Stimulated activated CD4-positive, alpha-beta T cell treated with anti-CD3 and anti-CD28 coated beads, Interleukin-15, amount 100 ng/mL, for 1 hour (primary cell): ENCODE measurements around the gene SFTPB.
"Not testable (repeated sequence)": the region's sequence is repeated elsewhere in the genome, so short reads cannot be mapped to it uniquely, and the experiment has no call there.

Experiments used
- DNase-seq, 2 donors: peaks; one replicate each; pipeline ENCODE4 v3.0.0-alpha.2; 2020; ENCODE audit warnings: low read depth in 1 of 2, low spot score in 1 of 2

The SFTPB gene

DNA sequence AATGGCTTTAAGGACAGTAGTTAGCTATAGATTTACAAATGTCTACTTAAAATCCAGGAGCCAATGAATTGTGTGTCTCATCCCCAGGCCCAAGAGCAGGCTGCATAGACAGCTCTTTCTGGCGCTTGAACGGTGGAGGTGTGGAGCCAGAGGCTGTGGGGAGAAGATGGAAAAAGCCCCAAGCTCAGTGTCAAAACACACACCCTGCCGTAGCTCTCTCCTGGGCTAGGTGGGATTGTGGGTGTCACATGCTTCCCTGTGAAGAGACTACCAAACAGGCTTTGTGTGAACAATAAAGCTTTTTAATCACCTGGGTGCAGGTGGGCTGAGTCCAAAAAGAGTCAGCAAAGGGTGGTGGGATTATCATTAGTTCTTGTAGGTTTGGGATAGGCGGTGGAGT lies 10.6 kb downstream of the SFTPB start:
- DNase-seq, result not testable (repeated sequence)

DNA sequence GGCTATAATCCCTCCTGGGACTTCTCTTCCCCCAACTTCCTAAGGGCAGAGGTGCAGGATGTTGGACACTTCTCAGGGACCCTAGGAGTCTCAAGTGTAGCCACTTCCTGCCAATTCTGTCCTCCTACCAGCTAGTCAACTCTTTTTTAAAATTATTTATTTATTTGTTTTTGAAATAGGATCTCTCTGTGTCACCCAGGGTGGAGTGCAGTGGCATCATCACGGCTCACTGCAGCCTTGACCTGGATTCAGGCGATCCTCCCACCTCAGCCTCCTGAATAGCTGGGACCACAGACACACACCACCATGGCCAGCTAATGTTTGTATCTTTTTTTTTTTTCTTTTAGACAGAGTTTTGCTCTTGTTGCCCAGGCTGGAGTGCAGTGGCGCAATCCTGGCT lies 11.5 kb downstream of the SFTPB start:
- DNase-seq, result no peak

DNA sequence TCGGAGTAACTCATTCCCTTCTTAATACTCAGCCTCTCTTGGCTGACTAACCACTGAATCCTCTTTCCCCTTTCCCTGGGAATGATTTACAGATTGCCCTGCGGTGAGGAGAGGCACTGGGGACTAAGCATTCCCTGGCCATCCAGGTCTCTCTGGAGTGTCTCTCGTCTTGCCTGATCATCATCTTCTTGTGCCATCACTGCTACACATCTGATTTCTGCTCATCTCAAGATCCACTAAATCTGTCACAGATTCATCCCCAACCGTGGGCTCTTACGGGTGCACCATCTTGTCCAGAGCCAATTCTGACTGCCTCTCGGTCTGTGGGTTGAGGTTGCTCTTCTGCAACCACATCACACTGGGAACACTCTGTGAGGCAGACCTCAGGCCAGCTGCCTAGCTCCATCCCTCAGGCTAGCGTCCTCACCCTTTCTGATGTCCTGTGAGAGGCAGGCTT lies 12.0 kb downstream of the SFTPB start:
- DNase-seq, result no peak

DNA sequence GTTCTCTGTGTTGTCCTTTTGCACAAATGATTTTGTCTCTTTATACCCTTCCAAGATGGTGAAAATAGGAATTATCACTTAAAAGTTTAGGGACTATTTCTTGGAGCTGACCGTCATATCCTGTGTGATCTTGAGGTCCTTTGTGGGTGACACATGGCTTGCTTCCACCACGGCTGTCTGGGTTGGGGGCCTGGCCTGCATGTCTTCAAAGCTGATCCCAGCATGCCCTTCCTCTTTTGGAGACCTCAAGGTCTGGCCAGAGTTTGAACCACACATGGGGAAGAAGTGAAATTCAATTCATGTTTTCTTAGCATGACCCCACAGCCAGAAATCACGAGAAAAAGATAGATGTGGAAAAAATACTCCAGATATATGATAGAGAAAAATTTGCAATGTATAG lies 14.0 kb downstream of the SFTPB start:
- DNase-seq, result no peak

DNA sequence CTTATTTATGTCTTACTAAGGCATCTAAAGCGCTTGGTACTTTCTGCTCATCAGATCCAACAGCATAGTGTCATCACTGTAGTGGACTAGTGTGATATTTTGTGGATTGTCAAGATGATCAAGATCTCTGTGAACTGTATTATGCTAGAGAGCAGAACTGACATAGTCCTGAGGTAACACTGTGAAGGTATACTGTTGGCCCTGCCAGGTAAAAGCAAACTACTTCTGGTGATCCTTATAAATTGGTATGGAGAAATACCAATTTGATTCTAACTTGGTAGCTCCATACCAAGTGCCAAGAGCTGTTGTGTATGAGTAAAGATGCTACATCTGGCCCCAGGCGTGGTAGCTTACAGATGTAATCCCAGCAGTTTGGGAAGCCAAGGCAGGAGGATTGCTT lies 15.9 kb downstream of the SFTPB start:
- DNase-seq, result no peak

DNA sequence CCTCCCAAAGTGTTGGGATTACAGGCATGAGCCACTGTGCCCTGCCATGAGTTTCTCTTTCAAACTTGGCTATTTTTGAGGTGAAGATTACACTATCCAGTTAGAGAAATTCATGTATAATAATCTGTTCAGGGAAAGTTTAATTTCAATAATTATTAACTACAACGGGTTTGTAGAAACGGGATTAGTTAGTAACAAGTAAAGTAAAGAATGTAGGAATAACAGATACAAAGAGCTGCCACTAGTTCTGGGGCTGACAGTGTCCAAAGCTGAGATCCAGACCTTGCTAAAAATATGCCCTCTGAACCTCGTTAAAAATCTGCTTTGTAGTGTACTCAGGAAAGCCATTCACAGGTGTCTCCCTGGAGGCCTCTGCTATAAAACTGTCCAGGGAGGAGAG lies 16.9 kb downstream of the SFTPB start:
- no peak for DNase-seq

DNA sequence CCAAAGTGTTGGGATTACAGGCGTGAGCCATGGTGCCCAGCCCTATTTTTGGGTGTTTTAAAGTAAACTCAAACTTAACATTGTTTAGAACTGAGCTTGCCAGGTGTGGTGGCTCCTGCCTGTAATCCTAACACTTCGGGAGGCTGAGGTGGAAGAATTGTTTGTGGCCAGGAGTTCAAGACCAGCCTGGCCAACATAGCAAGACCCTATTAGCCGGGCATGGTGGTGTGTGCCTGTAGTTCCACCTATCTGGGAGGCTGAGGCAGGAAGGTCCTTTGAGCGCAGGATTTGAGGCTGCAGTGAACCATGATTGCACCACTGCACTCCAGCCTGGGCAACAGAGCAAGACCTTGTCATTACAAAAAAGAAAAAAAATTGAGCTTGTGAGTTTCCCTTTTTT lies 17.5 kb downstream of the SFTPB start:
- DNase-seq, result no peak

DNA sequence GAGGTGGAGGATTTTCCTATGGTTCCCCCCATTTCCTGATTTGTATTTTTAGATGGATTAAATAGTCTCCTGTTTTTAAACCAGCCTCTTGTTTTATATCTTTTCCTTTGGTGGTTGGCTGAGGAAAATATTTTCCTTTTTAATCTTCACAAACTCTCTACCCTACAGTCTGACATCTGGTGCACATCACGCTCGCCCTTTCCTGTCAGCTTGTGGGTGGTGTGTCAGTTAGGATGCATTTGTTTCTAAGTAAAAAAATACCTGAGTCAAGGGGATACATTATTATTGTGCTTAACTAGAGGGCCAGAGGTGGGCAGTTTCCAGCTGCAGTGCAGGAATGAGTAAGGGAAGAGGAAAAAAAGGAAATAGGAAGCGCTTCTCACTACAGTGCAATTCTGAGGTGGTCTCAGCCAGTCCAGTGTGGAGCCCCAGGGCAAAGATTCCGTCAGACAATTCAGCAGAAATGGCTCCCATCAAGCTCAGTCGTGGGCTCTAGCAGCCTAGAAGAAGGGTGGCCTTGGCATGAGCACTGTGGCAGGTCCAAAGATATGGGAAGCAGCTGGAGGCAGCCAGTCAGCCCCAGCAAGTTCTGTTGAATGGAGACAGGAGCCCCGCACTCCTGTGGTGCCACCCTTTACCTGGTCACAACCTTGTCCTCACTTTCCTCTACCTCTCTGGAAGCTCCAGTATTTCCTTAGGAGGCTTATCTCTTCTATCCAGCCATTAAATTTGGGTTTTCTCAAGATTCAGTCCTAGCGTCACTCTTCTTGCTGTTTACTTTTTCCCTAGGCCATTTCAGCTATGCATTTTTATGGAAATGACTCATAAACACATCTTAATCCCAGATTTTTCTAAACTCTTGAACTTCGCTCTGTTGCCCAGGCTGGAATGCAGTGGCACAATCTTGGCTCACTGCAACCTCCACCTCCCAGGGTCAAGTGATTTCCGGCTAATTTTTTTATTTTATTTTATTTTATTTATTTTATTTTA lies 18.5 kb downstream of the SFTPB start:
- DNase-seq, result no peak

DNA sequence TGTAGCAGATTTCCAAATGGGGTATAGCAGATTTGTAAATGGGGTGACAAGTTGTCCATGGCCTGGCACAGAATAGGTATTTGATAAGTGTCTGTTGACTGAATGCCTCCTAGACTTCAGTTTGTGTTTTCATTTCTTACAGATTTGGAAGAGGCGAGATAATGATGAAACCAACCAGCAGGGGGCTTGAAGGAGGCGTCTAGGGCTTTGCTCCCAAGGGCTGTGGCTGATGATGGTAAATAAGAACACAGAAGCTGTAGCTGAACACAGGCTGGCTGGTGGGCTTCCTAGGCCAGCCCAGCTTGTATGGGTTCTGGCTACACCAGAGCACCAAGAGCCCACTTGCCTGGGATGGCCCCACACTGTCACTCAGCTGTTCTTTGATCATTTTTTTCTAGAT lies 19.4 kb downstream of the SFTPB start:
- no peak for DNase-seq

DNA sequence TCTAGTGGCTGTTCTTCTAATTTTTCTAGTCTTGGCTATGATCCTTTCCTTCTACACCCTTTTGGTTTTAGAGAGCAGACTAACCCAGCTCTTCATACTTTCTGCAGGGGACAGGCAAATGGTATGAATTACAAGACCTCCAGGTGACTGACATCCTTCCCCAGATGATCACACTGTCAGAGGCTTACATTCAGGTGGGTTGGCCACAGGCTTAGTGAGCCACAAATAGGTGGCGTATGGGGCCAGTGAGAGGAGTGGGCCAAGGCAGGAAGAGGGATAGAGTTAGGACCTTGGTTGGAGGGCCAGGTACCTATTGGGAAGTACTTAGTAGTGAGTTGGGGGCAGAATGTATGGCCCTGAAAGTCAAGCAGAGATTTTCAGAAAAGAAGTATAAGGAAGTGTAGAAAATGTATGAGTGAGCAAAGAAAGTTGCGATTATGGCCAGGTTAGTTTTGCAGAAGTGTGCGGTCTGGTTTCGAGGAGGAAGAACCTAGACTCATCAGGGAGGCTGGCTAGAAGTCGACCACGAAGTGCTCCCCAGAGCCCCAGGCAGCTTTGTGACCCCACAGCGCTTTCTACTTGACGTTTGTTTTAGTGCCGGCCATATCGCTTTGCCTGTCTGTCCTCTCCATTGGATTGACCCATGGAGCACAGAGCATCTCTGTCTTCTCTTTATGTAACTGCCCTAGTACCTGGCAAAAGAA lies 20.0 kb downstream of the SFTPB start:
- DNase-seq, result no peak

DNA sequence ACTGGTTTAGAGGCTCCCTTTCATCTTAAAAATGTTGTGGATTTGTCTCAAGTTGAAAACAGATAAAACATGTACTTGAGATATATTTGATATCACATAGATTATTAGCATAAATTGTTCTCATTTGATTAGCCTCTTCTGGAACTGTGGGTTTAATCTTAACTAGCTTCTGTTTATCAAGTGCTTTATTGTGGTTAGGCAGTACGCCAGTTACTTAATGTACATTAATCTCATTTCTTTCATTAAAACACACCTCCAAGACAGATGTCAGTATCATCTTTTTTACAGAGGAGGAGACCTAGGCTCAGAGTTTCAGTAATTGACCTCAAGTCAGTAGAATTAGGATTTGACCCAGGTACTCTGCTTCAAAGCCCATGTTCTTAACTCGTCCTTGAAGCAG lies 21.8 kb downstream of the SFTPB start:
- no peak for DNase-seq

DNA sequence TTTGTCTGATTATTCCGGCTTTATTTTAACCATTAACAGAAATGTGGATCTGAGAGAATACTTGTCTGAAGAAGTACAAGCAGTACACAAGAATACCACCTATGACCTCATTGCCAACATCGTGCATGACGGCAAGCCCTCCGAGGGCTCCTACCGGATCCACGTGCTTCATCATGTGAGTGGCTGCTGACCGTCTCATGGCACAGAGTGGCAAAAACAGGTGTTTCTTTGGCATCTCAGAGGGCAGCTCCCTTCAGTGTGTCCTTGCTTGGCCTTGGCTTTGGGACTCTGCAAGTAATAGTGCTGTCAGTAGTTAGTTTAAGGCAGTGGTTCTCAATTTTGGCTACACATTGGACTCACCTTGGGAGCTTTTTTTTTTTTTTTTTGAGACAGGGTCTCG lies 23.1 kb downstream of the SFTPB start:
- DNase-seq, result no peak

DNA sequence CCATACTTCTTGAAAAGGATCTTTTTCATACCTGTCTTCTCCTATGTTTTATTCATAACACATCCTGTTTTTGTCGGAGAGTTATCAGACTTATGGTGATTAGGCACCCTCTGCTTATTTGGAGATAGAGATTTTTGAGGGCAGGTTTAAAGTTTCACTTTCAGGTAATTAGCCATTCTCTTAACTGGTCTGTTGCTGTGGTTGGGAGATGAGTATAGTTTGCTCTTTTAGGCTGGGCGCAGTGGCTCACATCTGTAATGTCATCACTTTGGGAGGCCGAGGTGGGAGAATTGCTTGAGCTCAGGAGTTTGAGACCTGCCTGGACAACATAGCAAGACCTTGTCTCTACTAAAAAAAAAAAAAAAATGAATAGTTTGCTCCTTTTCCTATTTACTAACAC lies 25.3 kb downstream of the SFTPB start:
- DNase-seq, result no peak

DNA sequence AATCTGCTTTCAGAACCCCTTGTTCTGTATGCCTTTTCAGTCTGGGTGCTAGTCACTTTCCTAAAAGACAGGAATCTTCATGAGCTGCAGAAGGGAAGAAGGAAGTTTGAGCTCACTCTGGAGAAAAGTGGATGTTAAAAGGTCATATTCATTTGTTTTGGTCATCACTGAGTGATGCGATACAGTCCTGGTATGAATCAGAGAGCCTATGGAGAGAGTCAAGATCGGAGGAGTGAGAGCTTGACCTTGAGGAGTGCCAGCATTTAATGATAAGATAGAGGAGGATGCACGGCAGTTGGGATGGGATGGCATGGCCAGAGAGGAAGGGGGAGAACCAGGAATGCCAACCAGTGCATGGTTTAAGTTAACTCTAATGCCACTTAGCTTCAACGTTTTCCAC lies 32.4 kb downstream of the SFTPB start:
- no peak for DNase-seq

DNA sequence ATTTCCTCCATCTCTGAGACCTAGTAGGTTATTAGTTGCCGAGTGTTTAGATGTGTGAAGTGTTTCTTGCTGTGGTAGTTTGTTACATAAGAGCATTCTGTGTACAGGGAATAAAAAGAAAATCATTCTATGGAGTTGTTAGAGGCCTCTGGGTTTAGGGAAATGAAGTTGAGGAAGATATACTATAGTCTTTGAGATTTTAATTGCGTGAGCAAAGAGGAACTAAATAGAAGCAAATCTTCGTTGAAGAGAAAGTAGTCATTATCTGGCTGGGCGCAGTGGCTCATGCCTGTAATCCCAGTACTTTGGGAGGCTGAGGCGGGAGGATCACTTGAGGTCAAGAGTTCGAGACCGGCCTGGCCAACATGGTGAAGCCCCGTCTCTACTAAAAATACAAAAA lies 33.0 kb downstream of the SFTPB start:
- no peak for DNase-seq

DNA sequence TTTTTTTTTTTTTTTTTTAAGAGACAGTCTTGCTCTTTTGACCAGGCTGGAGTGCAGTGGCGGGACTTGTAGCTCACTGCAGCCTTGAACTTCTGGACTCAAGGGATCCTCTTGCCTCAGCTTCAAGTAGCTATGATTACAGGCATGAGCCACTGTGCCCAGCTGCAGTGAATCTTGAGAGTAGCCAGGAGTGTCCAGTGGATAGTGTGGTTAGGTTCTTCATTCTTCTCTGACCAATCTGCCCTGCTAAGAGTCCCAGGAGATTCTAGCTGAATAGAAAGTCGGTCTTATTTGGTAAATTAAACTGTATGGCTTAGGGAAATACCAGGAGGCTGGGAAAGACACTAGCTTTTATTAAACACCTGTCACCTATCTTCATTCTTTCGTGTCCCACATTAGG lies 36.7 kb downstream of the SFTPB start:
- no peak for DNase-seq

DNA sequence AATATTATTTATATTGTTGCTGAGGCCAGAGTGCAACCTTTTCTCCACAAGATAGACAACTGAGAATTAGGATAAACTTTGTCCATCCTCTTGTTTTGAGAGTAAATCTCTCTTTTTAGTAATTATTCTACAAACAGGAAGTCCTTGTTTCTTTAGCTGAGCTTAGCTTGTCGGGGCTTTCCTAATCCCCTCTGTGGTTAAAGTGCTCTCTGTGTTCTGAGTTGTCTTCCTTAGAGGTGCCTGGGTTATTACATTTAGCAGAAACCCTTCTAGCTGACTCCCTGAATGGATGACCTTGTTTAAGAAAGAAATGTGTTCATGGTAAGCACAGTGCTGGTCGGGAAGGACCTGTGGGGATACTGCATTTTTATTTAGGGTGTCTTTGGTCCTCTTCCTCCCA lies 39.3 kb downstream of the SFTPB start:
- no peak for DNase-seq

DNA sequence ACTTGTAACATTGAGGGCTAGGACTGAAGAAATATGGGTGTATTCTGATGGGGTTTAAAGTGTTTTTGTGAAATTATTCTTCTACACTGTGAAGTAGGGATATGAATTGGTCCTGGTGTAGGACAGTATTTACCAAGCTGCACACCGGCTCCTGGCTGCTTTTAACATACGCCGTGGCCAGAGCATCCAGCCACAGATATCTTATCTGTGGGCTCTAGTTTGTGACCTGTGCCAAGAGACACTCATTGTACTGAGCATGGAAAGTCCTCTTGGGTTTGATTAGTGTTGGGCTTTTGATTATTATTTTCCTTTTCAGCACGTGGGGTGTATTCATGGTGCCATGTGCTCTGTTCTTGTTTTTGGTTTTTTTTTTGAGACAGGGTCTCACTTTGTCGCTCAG lies 44.0 kb downstream of the SFTPB start:
- no peak for DNase-seq

DNA sequence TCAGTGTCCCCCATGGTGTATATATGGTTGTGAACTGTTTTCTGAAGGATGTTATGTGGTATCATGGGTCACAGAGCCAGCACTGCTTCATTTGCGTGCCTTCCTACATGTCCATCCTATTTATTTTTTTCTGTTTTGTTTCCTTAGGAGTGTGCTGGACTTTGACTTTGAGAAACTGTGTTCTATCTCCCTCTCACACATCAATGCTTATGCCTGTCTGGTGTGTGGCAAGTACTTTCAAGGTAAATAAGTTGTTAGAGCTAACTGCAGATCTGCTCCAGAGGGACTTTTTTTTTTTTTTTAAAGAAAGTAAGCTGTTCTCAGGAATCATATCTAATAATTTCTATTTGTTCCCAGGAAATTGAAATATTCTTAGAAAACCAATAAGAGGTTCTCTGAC lies 46.7 kb downstream of the SFTPB start:
- no peak for DNase-seq

DNA sequence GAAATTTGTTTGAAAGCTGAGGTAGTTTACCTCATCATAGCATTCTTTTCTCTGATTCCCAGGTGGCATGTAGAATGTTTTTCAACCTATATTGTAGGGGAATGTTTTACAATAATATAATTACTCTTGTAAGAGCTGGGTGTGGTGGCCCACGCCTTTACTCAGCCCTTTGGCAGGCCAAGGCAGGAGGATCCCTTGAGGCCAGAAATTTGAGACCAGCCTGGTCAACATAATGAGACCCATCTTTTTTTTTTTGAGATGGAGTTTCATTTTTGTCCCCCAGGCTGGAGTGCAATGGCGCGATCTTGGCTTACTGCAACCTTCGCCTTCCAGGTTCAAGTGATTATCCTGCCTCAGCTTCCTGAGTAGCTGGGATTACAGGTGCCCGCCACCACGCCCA lies 48.4 kb downstream of the SFTPB start:
- DNase-seq, result no peak

DNA sequence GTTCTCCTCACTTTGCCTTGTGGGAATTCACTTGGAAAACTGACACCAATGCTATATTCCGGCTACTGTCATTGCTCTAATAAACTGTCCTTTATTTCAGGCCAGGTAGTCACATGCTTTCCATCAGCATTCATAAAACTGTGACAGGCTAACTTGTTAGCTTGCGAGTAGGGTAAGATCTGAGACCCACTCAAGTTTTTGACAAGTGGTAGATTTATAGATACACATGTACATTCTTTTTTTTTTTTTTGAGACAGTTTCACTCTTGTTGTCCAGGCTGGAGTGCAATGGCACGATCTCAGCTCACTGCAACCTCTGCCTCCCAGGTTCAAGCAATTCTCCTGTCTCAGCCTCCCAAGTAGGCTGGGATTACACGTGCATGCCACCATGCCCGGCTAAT lies 50.3 kb downstream of the SFTPB start:
- DNase-seq, result not testable (repeated sequence)

DNA sequence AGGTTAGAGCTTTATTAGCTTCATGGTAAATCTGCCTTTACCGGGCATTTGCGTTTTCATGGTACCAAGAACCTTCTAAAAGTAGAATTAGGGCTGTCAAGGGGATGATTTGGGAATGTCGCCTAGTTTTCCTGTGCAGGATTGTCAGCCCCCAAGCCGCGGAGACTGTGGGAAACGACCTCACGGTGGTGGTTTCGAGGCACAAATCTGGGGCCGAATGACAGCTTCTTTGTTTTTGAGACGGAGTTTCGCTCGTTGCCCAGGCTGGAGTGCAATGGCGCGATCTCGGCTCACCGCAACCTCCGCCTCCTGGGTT lies 52.6 kb downstream of the SFTPB start:
- DNase-seq, result no peak

DNA sequence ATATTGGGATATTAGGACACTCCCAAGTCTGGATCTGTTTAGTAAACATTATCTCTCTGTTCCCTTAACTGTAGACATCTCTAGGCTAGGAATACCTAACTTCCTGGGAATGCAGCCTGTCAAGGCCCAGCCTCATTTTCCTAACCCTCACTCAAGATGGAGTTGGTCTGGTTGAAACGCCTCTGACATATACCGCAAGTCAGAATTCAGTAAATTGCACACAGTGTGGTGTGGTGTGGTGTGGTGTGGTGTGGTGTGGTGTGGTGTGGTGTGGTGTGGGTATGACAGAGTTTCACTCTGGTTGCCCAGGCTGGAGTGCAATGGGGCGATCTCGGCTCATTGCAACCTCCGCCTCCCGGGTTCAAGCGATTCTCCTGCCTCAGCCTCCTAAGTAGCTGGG lies 53.2 kb downstream of the SFTPB start:
- DNase-seq, result not testable (repeated sequence)
